Measurements from ENCODE around the gene RNFT2. TPM values are rescaled to one million over a fixed set of nuclear protein-coding genes. Genes with fewer than 3 reads are reported as not detected.

The RNFT2 gene
- polyA plus RNA-seq, 2 of the 4 experiments (the other 2 are of a cell fraction): 2.6 to 7.2 TPM

- no peak for FAIRE-seq
- no peak overlapping the region for H3K4me3 ChIP-seq
- ATAC-seq: no peak
- ChIA-PET POLR2A (no interaction called here), CTCF (interaction anchor here (0.7 to 5.0 kb wide), 5 partner anchors 8 to 259 kb away, joined by 3 to 39 read pairs (median 4); no protein-coding TSS in a partner anchor)
- TF ChIP-seq MAZ (IDR thresholded peaks at IDR 0.05; ENCODE audit: borderline replicate concordance, low read depth, low read length): no peak
- TF ChIP-seq BCL3 (IDR thresholded peaks at IDR 0.05): no peak
- no peak for TF ChIP-seq RARB (CRISPR knock-in tag; IDR thresholded peaks at IDR 0.05)
- no peak for TF ChIP-seq BHLHE40 (IDR thresholded peaks at IDR 0.05; ENCODE audit: low read depth, low read length)
- no peak for DNase-seq (ENCODE audit: low read depth in 1 of 2, low spot score in 1 of 2)
- 82% methylated on average over 4 of the region's 4 CpGs for WGBS (ENCODE audit: missing lambda C conversion rate)
- H3K9me3 ChIP-seq: no peaks in the 10 kb centered on the region
- no peak overlapping the region for H3K27ac ChIP-seq
- H3K4me1 ChIP-seq: no peaks in the 10 kb centered on the region
- H3K4me2 ChIP-seq: no peak overlapping the region
Observed at GRCh38 chr12:116701432-116701831, 36.7 kb upstream of the RNFT2 start.

GRCh38 chr12:116703214-116703795 lies 34.8 kb upstream of the RNFT2 start:
- Histone ChIP-seq H3K9me3 (no peaks in the 10 kb centered on the region), H3K4me2 (no peak overlapping the region), H3K4me3 (no peak overlapping the region), H3K27ac (no peak overlapping the region), H3K4me1 (no peaks in the 10 kb centered on the region; the same call in 2 of the 3 replicates)
- ATAC-seq: peak; percentile 93 to 94
- DNase-seq (ENCODE audit: low read depth in 1 of 2, low spot score in 1 of 2): peak; percentile 77 to 80
- peak; percentile 95 for TF ChIP-seq CTCF (IDR thresholded peaks at IDR 0.05)
- TF ChIP-seq BCL3 (IDR thresholded peaks at IDR 0.05): no peak
- peak in 1 of 2 experiments; percentile 36; a peak in 1 of 4 replicates for TF ChIP-seq CEBPB (IDR thresholded peaks at IDR 0.05)
- no peak for TF ChIP-seq HMGXB4 (CRISPR knock-in tag; IDR thresholded peaks at IDR 0.05; ENCODE audit: borderline replicate concordance)
- no peak for TF ChIP-seq REST (IDR thresholded peaks at IDR 0.05)
- peak; percentile 88 to 91 for TF ChIP-seq RAD21 (conservative IDR thresholded peaks at IDR 0.05 in 1 of 2, IDR thresholded peaks at IDR 0.05 in 1 of 2)
- TF ChIP-seq HES2 (IDR thresholded peaks at IDR 0.05): no peak
- peak; percentile 90 for TF ChIP-seq SMC3 (IDR thresholded peaks at IDR 0.05)
- TF ChIP-seq ESRRA (IDR thresholded peaks at IDR 0.05; ENCODE audit: borderline replicate concordance, low read length): peak; percentile 69; the same call in 1 of the 2 replicates
- POLR2A ChIA-PET: no interaction called here
- FAIRE-seq: peak; percentile 59
- CTCF ChIA-PET: interaction anchor here (0.6 to 1.8 kb wide), 33 partner anchors 8 to 726 kb away, joined by 3 to 16 read pairs (median 3); partner anchors contain the start of gene HRK
- WGBS (ENCODE audit: missing lambda C conversion rate): 18% methylated on average over 12 of the region's 12 CpGs
